ENCODE data around the gene SNED1. TPM values are rescaled to one million over a fixed set of nuclear protein-coding genes. Genes with fewer than 3 reads are reported as not detected.

The SNED1 gene
- total and polyA plus RNA-seq, 9 of the 15 experiments (the other 6 are each of a cell fraction or from before 2014, with no cell fraction given) = 0.03 to 0.07 (median 0.05) TPM; not detected in 5

DNA sequence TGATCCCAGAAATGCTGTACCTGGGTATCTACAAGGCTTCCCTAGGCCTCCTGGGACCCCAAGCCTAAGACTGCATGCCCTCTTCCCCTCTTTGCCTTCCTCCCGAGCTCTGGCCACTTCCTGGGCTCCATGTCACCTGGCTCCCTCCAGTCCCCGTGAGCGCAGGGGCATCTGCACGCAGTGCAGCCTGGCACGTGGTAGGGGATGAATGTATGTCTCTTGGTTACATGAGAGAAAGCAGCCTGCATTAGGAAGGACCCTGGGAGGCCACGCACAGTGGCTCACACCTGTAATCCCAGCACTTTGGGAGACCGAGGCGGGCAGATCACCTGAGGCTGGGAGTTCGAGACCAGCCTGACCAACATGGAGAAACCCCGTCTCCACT, 135.0 kb downstream of the SNED1 start (continued):
- no peak for TF ChIP-seq ZNF280B (CRISPR knock-in tag; IDR thresholded peaks at IDR 0.05)
- TF ChIP-seq ZNF12 (CRISPR knock-in tag; IDR thresholded peaks at IDR 0.05) = no peak
- TF ChIP-seq ZNF449 (CRISPR knock-in tag; IDR thresholded peaks at IDR 0.05) = no peak
- TF ChIP-seq, protein P1, sequence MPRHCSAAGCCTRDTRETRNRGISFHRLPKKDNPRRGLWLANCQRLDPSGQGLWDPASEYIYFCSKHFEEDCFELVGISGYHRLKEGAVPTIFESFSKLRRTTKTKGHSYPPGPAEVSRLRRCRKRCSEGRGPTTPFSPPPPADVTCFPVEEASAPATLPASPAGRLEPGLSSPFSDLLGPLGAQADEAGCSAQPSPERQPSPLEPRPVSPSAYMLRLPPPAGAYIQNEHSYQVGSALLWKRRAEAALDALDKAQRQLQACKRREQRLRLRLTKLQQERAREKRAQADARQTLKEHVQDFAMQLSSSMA (CRISPR knock-in tag; IDR thresholded peaks at IDR 0.05) = no peak
- TF ChIP-seq ETV5 (CRISPR knock-in tag; IDR thresholded peaks at IDR 0.05; ENCODE audit: low read depth) = no peak
- TF ChIP-seq ZNF766 (CRISPR knock-in tag; conservative IDR thresholded peaks at IDR 0.05) = no peak

DNA sequence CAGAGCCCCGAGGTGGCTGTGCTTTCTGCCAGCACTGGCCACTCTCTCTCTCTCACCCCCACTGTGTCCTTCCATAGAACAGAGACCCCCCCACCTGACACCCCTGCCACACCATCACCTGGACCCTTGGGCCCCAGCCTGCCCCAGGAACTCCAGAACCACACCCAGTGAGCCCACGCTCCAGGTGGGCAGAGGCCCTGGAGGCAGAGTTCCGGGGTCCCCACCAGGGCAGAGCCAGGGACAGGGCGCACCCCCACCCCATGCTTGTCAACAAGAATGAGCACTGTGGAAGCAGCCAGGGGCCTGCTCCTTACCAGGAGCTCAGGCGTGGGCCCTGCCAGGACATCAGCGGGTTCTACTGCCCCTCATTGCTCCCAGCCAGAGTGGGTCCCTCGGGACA, 136.3 kb downstream of the SNED1 start:
- Histone ChIP-seq H2AFZ (ENCODE audit: low read depth, low read length) (no peak overlapping the region), H3K27ac (ENCODE audit: extremely low read depth, low read depth, low read length) (no peak overlapping the region), H3K4me2 (ENCODE audit: insufficient read depth, low read length) (no peak overlapping the region), H3K4me3 (no peak overlapping the region), H3K9me3 (replicated peaks; ENCODE audit: control insufficient read depth, insufficient read depth, low read depth, low read length) (no peaks in the 10 kb centered on the region), H3K4me1 (replicated peaks in 1 of 2; ENCODE audit: control insufficient read depth in 2 of 2, insufficient read depth in 2 of 2, low read length in 2 of 2) (0 out of 5 replicates have a peak, but pooled peaks cover 0 to 5% of the 10 kb centered on the region in 2 experiments), H3K36me3 (ENCODE audit: control insufficient read depth, insufficient read depth, low read length) (peaks cover 27% of the 10 kb centered on the region; the same call in 1 of the 3 replicates), H3K9ac (ENCODE audit: insufficient read depth in 1 of 2, low read depth in 2 of 2, low read length in 2 of 2) (no peak overlapping the region), H3K27me3 (ENCODE audit: control insufficient read depth in 2 of 2, insufficient read depth in 2 of 2, low read length in 2 of 2) (no peaks in the 10 kb centered on the region), H3K9me1 (ENCODE audit: control insufficient read depth, insufficient read depth, low read length) (no peaks in the 10 kb centered on the region), H3K79me2 (ENCODE audit: control insufficient read depth, insufficient read depth, low read length) (no peaks in the 10 kb centered on the region), H4K20me1 (replicated peaks; ENCODE audit: control insufficient read depth, insufficient read depth, low read length) (no peaks in the 10 kb centered on the region)
- CTCF ChIA-PET (ENCODE audit: low intra/inter-chr PET ratio) = no interaction called here
- ATAC-seq = no peak
- intact Hi-C loops (cut with micrococcal nuclease) (no loop called here), in situ Hi-C loops (cut with MboI) (no loop called here)
- no peak for DNase-seq (ENCODE audit: extremely low read depth in 1 of 4, low spot score in 3 of 4)
- no peak for FAIRE-seq
- POLR2A ChIA-PET = interaction anchor here (0.6 kb wide), 1 partner anchor 78 kb away, joined by 3 read pairs; no protein-coding TSS in a partner anchor
- WGBS (ENCODE audit: insufficient coverage, low coverage, missing lambda C conversion rate) = 84% methylated on average over 4 of the region's 7 CpGs
- no TSS peak for BruUV-seq (replicated peaks)
- TF ChIP-seq ZBTB8A (IDR thresholded peaks at IDR 0.05; ENCODE audit: partially characterized antibody) = no peak
- no peak for TF ChIP-seq HDAC2 (IDR thresholded peaks at IDR 0.05)
- no peak for TF ChIP-seq HOXB6 (CRISPR knock-in tag; IDR thresholded peaks at IDR 0.05; ENCODE audit: borderline replicate concordance)
- TF ChIP-seq KLF6 (CRISPR knock-in tag; IDR thresholded peaks at IDR 0.05; ENCODE audit: borderline replicate concordance) = no peak
- no peak for TF ChIP-seq ZBED1 (IDR thresholded peaks at IDR 0.05)
- TF ChIP-seq HCFC1 (IDR thresholded peaks at IDR 0.05; ENCODE audit: low read depth, low read length) = no peak
- no peak for TF ChIP-seq ZNF764 (CRISPR knock-in tag; IDR thresholded peaks at IDR 0.05; ENCODE audit: low read depth)
- TF ChIP-seq, protein P1 (CRISPR knock-in tag; IDR thresholded peaks at IDR 0.05) = no peak
- TF ChIP-seq, protein P2, sequence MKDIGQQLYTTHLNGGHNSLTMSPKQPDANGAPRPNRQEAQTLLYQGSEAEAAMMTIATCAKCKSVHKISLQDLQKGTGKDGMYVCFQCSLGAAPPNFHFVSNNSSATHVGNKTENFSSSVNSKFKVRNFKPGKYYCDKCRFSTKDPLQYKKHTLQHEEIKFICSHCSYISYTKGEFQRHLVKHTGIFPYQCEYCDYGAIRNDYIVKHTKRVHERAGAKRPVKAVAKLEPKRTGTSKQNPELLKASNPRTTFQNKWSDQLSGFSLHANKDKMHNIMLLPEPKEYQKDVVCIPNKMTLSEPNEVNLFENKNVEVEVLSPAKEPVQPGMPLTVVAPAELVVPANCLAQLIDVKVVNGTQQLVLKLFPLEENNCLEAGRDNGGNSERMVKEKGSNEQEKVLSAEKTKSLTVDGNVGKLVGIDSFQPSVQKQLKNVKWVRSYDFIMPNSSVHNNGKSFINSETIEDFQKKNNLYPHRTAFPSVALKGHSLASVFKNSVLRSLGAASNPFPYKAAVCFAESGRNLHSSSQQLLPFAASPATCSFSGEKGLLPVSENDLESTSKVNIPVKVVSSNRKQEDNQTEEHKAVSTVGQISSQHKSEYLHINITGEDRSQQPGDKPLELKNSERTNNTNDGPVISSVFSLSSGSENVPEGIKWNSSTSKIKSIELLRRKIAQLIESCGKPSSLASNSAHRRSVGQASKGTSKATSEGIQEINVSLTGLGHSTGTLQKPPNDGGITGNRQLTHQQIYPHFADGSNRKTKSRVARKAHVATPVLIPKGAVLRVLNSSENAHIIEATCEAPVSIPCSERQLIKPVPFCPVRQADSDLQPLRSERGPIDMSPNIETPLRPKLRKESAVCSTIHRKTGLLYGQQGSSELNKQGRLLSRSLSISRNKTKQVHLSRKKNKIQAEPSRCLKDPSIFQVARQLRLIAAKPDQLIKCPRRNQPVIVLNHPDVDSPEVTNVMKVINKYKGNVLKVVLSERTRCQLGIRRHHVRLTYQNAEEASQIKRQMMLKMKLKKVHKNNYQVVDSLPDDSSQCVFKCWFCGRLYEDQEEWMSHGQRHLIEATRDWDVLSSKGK (CRISPR knock-in tag; IDR thresholded peaks at IDR 0.05) = no peak
